ENCODE data around the gene FIP1L1.
"Not testable (repeated sequence)": the region's sequence is repeated elsewhere in the genome, so short reads cannot be mapped to it uniquely, and the experiment has no call there.

The FIP1L1 gene, protein sequence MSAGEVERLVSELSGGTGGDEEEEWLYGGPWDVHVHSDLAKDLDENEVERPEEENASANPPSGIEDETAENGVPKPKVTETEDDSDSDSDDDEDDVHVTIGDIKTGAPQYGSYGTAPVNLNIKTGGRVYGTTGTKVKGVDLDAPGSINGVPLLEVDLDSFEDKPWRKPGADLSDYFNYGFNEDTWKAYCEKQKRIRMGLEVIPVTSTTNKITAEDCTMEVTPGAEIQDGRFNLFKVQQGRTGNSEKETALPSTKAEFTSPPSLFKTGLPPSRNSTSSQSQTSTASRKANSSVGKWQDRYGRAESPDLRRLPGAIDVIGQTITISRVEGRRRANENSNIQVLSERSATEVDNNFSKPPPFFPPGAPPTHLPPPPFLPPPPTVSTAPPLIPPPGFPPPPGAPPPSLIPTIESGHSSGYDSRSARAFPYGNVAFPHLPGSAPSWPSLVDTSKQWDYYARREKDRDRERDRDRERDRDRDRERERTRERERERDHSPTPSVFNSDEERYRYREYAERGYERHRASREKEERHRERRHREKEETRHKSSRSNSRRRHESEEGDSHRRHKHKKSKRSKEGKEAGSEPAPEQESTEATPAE

GRCh38 chr4:53377319-53378170, at the start of gene FIP1L1:
TSS of gene FIP1L1 (plus strand) at chr4:53377641. CDS start at chr4:53377839, 198 bp downstream.
- peak; percentile 97 for DNase-seq

GRCh38 chr4:53334916-53335315, 42.5 kb upstream of the FIP1L1 start:
- DNase-seq: not testable (repeated sequence)

DNA sequence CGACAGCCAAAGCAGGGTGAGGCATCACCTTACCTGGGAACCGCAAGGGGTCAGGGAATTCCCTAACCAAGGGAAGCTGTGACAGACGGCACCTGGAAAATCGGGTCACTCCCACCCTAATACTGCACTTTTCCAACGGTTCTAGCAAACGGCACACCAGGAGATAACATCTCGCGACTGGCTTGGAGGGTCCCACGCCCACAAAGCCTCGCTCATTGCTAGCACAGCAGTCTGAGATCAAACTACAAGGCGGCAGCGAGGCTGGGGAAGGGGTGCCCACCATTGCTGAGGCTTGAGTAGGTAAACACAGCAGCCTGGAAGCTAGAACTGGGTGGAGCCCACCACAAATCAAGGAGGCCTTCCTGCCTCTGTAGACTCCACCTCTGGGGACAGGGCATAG, 37.3 kb upstream of the FIP1L1 start:
- DNase-seq: not testable (repeated sequence)

GRCh38 chr4:53346392-53346791, 31.0 kb upstream of the FIP1L1 start:
- not testable (repeated sequence) for DNase-seq

DNA sequence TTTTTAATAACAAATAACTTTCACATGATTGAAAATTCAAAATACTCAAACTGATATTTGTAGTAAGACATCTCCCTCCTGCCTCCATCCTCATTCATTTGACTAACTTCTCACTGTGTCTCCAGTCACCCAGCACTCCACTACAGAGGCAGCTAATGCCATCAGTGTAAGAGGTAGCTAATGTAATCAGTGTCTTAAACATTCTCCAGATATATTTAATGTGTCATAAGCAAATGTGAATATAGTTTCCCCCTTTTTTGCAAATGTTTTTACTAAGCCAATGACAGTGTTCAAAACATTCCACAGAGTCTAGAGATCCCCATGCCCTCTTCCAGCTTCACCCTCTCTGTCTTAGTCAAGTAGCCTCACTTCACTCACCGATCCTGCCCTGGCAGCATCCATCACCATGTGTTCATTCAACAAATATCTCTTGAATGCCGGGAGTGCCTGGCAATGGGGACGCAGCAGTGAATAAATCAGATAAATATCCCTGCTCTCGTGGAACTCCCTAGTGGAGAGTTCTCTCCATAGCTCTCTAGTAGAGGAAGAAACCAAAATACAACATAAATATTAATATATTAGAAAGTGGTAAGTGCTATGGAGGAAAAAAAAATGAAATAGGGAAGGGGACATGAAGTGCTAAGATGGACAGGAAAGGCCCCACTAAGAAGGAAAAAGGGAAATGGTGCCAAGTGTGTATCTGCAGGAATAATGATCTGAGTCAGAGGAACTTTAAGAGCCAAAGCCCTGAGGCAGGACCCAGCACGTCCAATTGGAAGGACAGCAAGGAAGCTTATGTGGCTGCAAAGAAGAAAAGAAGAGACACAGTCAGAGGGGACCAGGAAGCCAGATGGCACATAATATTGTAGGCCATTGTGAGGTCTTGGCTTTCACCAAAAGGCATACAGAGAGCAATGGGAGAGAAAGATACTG, 30.3 kb upstream of the FIP1L1 start:
- DNase-seq: no peak

- DNase-seq: no peak
Measured at GRCh38 chr4:53348046-53348445, 29.4 kb upstream of the FIP1L1 start.

DNA sequence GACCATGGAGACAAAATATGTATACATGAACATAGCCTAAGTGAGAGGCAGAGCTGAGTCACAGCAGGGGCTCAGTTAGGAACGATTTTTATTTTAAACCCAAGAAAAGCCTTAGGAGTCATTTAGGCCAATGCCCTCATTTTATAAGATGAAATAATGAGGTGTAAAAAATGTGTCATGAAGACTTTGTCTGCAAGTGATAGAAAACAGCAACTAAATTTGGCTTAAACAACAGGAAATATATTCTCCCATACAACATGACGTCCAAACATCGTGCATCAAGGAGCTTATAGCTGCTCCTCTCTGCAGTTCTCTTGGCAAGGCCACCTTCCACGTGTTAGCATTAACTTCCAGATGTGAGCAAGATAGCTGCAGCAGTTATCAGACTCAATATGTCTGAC, 28.4 kb upstream of the FIP1L1 start:
- DNase-seq: no peak

GRCh38 chr4:53354012-53354722, 23.3 kb upstream of the FIP1L1 start:
- no peak for DNase-seq

- DNase-seq: no peak
Measured at GRCh38 chr4:53355930-53356521, 21.4 kb upstream of the FIP1L1 start.

GRCh38 chr4:53361451-53361850, 16.0 kb upstream of the FIP1L1 start:
- DNase-seq: no peak

GRCh38 chr4:53362093-53362492, 15.3 kb upstream of the FIP1L1 start:
- no peak for DNase-seq

GRCh38 chr4:53364624-53365023, 12.8 kb upstream of the FIP1L1 start:
- DNase-seq: no peak

DNA sequence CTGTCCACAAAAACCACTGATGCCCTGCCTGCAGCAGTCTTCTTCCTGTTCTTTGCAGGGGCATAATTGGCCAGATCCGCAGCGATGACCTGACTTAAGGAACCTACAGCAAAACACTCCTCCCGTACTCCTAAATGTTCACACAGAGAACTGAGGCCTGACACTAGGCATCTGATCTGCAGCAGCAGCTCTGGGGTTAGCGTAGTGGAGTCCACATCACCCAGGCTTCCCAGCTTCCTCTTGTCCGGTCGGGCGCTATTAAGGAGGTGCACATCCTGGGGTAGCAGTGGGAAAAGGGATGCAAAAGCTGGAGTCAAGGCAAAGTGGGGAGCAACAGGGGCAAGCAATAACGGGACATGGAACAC, 12.3 kb upstream of the FIP1L1 start:
- no peak for DNase-seq

- peak; percentile 92 for DNase-seq
Measured at GRCh38 chr4:53365486-53366300, 11.7 kb upstream of the FIP1L1 start, which contains the start of gene SCFD2. TSS of gene SCFD2 (minus strand) at chr4:53366061.

DNA sequence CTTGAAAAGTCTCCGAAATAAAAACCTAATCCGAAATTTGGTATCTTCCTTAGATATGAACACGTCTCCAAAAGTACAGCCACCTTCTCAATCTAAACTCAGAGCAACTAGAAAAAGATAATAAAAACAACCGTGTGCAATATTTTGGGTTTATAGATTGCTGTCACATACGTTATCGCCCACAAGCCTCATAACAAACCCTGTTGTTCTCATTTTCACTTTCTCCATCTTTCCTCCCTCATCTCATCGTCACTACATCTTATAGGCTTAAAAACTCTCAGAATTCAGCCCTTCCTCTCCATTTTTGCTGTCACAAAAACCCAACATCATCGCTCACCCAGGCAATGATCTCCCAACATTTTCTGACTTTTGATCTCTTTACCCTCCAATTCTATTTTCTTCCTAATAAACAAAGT, 11.1 kb upstream of the FIP1L1 start:
- DNase-seq: no peak

GRCh38 chr4:53367721-53368120, 9.7 kb upstream of the FIP1L1 start:
- no peak for DNase-seq

GRCh38 chr4:53371049-53371448, 6.4 kb upstream of the FIP1L1 start:
- DNase-seq: no peak

DNA sequence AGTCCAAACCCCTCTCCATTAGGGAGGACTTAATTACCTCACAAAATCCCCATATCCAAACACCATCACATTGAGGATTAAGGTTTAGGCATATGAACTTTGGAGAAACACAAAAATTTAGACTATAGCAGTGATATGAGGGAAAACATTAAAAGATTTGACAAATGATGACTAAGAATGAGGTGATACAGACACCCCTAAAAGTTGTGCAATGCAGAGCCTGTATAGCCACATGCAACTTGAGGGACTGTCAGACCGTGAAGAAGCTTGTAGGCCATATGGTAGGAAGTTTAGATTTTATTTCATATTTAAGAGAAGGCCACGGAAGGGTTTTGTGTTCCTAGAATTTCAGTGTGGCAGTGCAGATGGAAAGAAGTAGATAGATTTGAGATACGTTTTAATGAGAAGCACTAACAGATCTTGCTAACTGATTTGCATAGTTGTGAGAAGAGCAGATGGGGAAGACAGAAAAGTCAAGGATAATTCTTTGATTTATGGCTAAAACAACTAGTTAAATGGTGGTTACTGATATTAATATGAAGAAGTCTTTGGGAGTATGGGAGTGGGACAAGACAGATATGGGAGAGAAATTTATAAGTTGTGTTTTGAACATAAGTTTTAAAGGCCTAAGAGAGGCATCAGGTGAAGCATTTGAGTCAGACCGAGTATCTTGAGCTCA, 5.5 kb upstream of the FIP1L1 start:
- DNase-seq: no peak

DNA sequence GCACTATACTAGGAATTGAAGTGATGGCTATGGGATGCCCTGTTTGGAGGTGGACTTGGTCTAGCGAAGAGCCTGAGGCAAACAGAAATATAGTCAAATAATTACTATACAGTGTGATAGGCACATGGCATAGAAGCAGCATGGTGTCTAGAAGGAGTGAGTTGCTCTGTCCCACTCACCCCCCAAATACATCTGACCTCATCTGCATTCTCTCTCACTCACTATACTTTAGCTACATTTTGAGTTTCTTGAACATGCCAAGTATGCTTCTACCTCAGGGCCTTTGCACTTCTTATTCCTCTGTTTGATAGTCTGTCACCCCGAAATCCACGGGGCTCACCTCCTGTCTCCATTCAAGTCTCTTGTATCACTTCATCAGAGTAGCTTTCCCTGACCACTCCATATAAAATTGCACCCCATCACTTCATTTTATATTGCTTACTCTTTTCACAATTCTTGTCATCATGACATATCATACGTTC, 2.6 kb upstream of the FIP1L1 start:
- DNase-seq: no peak

- no peak for DNase-seq
Measured at GRCh38 chr4:53376900-53377299, 541 bp upstream of the FIP1L1 start.

All from activated CD4-positive, CD25-positive, alpha-beta regulatory T cell treated with anti-CD3 and anti-CD28 coated beads, Interleukin-2, amount 50 U/mL, for 72 hours (primary cell).